Thyroid gland (tissue), 4 donors: ENCODE results near the gene DNAJC21. TPM values are rescaled to one million over a fixed set of nuclear protein-coding genes. Genes with fewer than 3 reads are reported as not detected.

Source experiments
- DNase-seq, 2 donors: peaks; one replicate each; pipeline ENCODE4 v3.0.0-alpha.2; 2019
- H3K27ac ChIP-seq, 3 donors: fragments of 200-600 bp; sonication (generic); 1 replicate in 2 of 3; 2 replicates in 1 of 3; pipeline ENCODE4 v1.5.1; 2016 to 2019; ENCODE audit warnings: mild to moderate bottlenecking in 1 of 3, moderate library complexity in 1 of 3
- H3K27me3 ChIP-seq: fragments of 200-600 bp; sonication (generic); one replicate; pipeline ENCODE4 v1.5.1; 2019
- H3K36me3 ChIP-seq, 2 donors: fragments of 200-600 bp; sonication (generic); one replicate each; pipeline ENCODE4 v1.5.1; 2016 to 2019
- H3K4me1 ChIP-seq, 2 donors: fragments of 200-600 bp; sonication (generic); one replicate each; pipeline ENCODE4 v1.5.1; 2017 to 2019
- H3K4me3 ChIP-seq, 3 donors: fragments of 200-600 bp; sonication (generic); replicated peaks in 1 of 3; 1 replicate in 2 of 3; 2 replicates in 1 of 3; pipeline ENCODE4 v1.5.1; 2016; ENCODE audit warnings: mild to moderate bottlenecking in 1 of 3
- H3K9me3 ChIP-seq: fragments of 200-600 bp; sonication (generic); one replicate; pipeline ENCODE4 v1.5.1; 2017
- CTCF ChIP-seq, 6 experiments: fragments of 200-600 bp in 3 of 6; fragments of 450-650 bp in 3 of 6; sonication (generic) in 3 of 6; IDR thresholded peaks; one replicate each; pipeline ENCODE4 v1.5.1; 2016 to 2019; ENCODE audit warnings: antibody characterized with exemption in 6 of 6, mild to moderate bottlenecking in 2 of 6, inconsistent platforms in 1 of 6, moderate library complexity in 1 of 6
- POLR2A ChIP-seq, 2 donors: fragments of 450-650 bp; IDR thresholded peaks; one replicate each; pipeline ENCODE4 v1.6.1; 2017; ENCODE audit warnings: antibody characterized with exemption in 2 of 2, mild to moderate bottlenecking in 2 of 2, moderate library complexity in 1 of 2
- WGBS, 2 donors: methylation state at CpG; one replicate each; pipeline ENCODE4 v1.1.5; 2017; 5-methylcytosine and 5-hydroxymethylcytosine counted together
- intact Hi-C: fragments of 100-400 bp; cut with DNase I; formaldehyde crosslinking; loops from one replicate; pipeline ENCODE4 v1.15.1; 2023
- total RNA-seq, 4 donors: library from RNA; depleted of rRNA; stranded (reverse); fragments of >200 nt; gene quantifications; one replicate each; pipeline ENCODE4 v1.2.3, GENCODE V29; 2016

The DNAJC21 gene
- total RNA-seq, 4 donors from 2014 or later, result 33.5 to 68.1 (median 48.4) TPM

GRCh38 chr5:34892414-34892813, 36.9 kb upstream of the DNAJC21 start:
- Histone ChIP-seq H3K9me3 (no peaks in the 10 kb centered on the region), H3K27me3 (no peaks in the 10 kb centered on the region), H3K4me1 (no peaks in the 10 kb centered on the region), H3K36me3 (no peaks in the 10 kb centered on the region), H3K4me3 (no peak overlapping the region), H3K27ac (no peak overlapping the region)
- TF ChIP-seq CTCF (IDR thresholded peaks at IDR 0.05) (no peak), POLR2A (IDR thresholded peaks at IDR 0.05) (no peak)
- WGBS, 2 donors, result 91 to 94% methylated on average over 6 of the region's 6 CpGs
- intact Hi-C loops, result no loop called here
- DNase-seq, result no peak

- intact Hi-C loops, result loop anchor here (5.0 kb wide), 2 partner anchors 367 to 412 kb away; no protein-coding TSS in a partner anchor
Observed at GRCh38 chr5:34894716-34895115, 34.6 kb upstream of the DNAJC21 start.

GRCh38 chr5:34895641-34896419, 33.5 kb upstream of the DNAJC21 start:
- intact Hi-C loops, result loop anchor here (5.0 kb wide), 2 partner anchors 369 to 414 kb away; no protein-coding TSS in a partner anchor
- TF ChIP-seq POLR2A (IDR thresholded peaks at IDR 0.05) (no peak), CTCF (IDR thresholded peaks at IDR 0.05) (no peak)

More at GRCh38 chr5:34894716-34895115, 34.6 kb upstream of the DNAJC21 start:
- Histone ChIP-seq H3K36me3 (no peaks in the 10 kb centered on the region), H3K4me1 (no peaks in the 10 kb centered on the region), H3K27ac (no peak overlapping the region), H3K9me3 (no peaks in the 10 kb centered on the region), H3K27me3 (no peaks in the 10 kb centered on the region), H3K4me3 (no peak overlapping the region)
- TF ChIP-seq CTCF (IDR thresholded peaks at IDR 0.05) (no peak), POLR2A (IDR thresholded peaks at IDR 0.05) (no peak)
- 96 to 97% methylated on average over 1 of the region's 1 CpG for WGBS, 2 donors
- DNase-seq, result no peak

GRCh38 chr5:34897646-34898045, 31.7 kb upstream of the DNAJC21 start:
- intact Hi-C loops, result loop anchor here (5.0 kb wide), 2 partner anchors 370 to 415 kb away; no protein-coding TSS in a partner anchor
- DNase-seq, result no peak
- TF ChIP-seq POLR2A (IDR thresholded peaks at IDR 0.05) (no peak), CTCF (IDR thresholded peaks at IDR 0.05) (no peak)
- H3K4me3 ChIP-seq, result no peak overlapping the region
- H3K9me3 ChIP-seq, result no peaks in the 10 kb centered on the region
- no peaks in the 10 kb centered on the region for H3K36me3 ChIP-seq
- H3K27me3 ChIP-seq, result no peaks in the 10 kb centered on the region
- H3K27ac ChIP-seq, result no peak overlapping the region
- no peaks in the 10 kb centered on the region for H3K4me1 ChIP-seq

More at GRCh38 chr5:34895641-34896419, 33.5 kb upstream of the DNAJC21 start:
- Histone ChIP-seq H3K4me3 (no peak overlapping the region), H3K27me3 (no peaks in the 10 kb centered on the region), H3K27ac (no peak overlapping the region), H3K4me1 (no peaks in the 10 kb centered on the region), H3K36me3 (no peaks in the 10 kb centered on the region), H3K9me3 (no peaks in the 10 kb centered on the region)
- DNase-seq, result no peak
- 83 to 96% methylated on average over 2 of the region's 2 CpGs for WGBS, 2 donors

- TF ChIP-seq CTCF (IDR thresholded peaks at IDR 0.05) (peak in 5 of 6 experiments; percentile 65 to 78 (median 76)), POLR2A (IDR thresholded peaks at IDR 0.05) (no peak)
- H3K36me3 ChIP-seq, result no peaks in the 10 kb centered on the region
- peak; percentile 58 to 66 for DNase-seq
- 1% methylated on average over 3 of the region's 3 CpGs for WGBS, 2 donors
- no peak overlapping the region for H3K27ac ChIP-seq
- no peak overlapping the region for H3K4me3 ChIP-seq
- H3K9me3 ChIP-seq, result no peaks in the 10 kb centered on the region
- intact Hi-C loops, result loop anchor here (5.0 kb wide), 2 partner anchors 371 to 416 kb away; no protein-coding TSS in a partner anchor
- H3K27me3 ChIP-seq, result no peaks in the 10 kb centered on the region
- no peaks in the 10 kb centered on the region for H3K4me1 ChIP-seq
Observed at GRCh38 chr5:34898258-34898895, 31.0 kb upstream of the DNAJC21 start.
